Thymus (tissue), 11 donors: ENCODE data around the gene TUBG1. TPM values are rescaled to one million over a fixed set of nuclear protein-coding genes. Genes with fewer than 3 reads are reported as not detected.
"Not testable (repeated sequence)": the region's sequence is repeated elsewhere in the genome, so short reads cannot be mapped to it uniquely, and the experiment has no call there.

ENCODE experiments used
- DNase-seq, 9 donors: peaks; one replicate each; pipeline ENCODE4 v3.0.0-alpha.2; 2013; ENCODE audit warnings: low spot score in 9 of 9, low read depth in 6 of 9, missing footprints in 1 of 9
- H3K27ac ChIP-seq, 2 donors: one replicate each; pipeline ENCODE4 v1.5.1; 2013; ENCODE audit warnings: control low read depth in 1 of 2, low read depth in 1 of 2, low read length in 1 of 2, mild to moderate bottlenecking in 1 of 2, moderate library complexity in 1 of 2
- H3K27me3 ChIP-seq, 2 donors: one replicate each; pipeline ENCODE4 v1.5.1; 2013; ENCODE audit warnings: low read length in 1 of 2; ENCODE audit not compliant: control insufficient read depth in 2 of 2, insufficient read depth in 1 of 2
- H3K36me3 ChIP-seq, 2 donors: one replicate each; pipeline ENCODE4 v1.5.1; 2013; ENCODE audit warnings: low read length in 1 of 2, mild to moderate bottlenecking in 1 of 2, moderate library complexity in 1 of 2; ENCODE audit not compliant: control insufficient read depth in 2 of 2, insufficient read depth in 2 of 2
- H3K4me1 ChIP-seq, 2 donors: one replicate each; pipeline ENCODE4 v1.5.1; 2013; ENCODE audit warnings: low read length in 2 of 2; ENCODE audit not compliant: control insufficient read depth in 2 of 2, insufficient read depth in 2 of 2
- H3K4me3 ChIP-seq, 2 donors: one replicate each; pipeline ENCODE4 v1.5.1; 2013; ENCODE audit warnings: low read length in 2 of 2, control low read depth in 1 of 2, mild to moderate bottlenecking in 1 of 2
- H3K9me3 ChIP-seq, 2 donors: one replicate each; pipeline ENCODE4 v1.5.1; 2013; ENCODE audit warnings: low read length in 1 of 2, mild to moderate bottlenecking in 1 of 2; ENCODE audit not compliant: control insufficient read depth in 2 of 2, insufficient read depth in 1 of 2
- WGBS: extraction: QIAGEN DNeasy Blood & Tissue Kit; methylation state at CpG from one replicate; pipeline ENCODE4 v1.1.7; 2013; 5-methylcytosine and 5-hydroxymethylcytosine counted together
- polyA plus RNA-seq: library from polyadenylated mRNA; stranded (reverse); fragments of 200-250 nt; gene quantifications from one replicate; pipeline ENCODE4 v1.2.3, GENCODE V29; 2013
- total RNA-seq: library from RNA; stranded (reverse); fragments of 120-200 nt; gene quantifications from one replicate; pipeline ENCODE4 v1.2.4, GENCODE V29; 2013
- donor health status: healthy.

TUBG1 gene
- total and polyA plus RNA-seq, 2 donors: 11.4 to 24.1 TPM

- peaks cover 0 to 6% of the 10 kb centered on the region in 2 donors for H3K4me1 ChIP-seq
- peak overlapping the region; percentile 22 to 61 for H3K27ac ChIP-seq
- DNase-seq: no peak
- peaks cover 4 to 34% of the 10 kb centered on the region in 2 donors for H3K27me3 ChIP-seq
- no peak overlapping the region for H3K4me3 ChIP-seq
- no peaks in the 10 kb centered on the region for H3K36me3 ChIP-seq
- 38% methylated on average over 42 of the region's 42 CpGs for whole genome bisulfite sequencing
- peaks cover 0 to 3% of the 10 kb centered on the region in 2 donors for H3K9me3 ChIP-seq
Measured at GRCh38 chr17:42653179-42654124, 44.0 kb downstream of the TUBG1 start.

DNA sequence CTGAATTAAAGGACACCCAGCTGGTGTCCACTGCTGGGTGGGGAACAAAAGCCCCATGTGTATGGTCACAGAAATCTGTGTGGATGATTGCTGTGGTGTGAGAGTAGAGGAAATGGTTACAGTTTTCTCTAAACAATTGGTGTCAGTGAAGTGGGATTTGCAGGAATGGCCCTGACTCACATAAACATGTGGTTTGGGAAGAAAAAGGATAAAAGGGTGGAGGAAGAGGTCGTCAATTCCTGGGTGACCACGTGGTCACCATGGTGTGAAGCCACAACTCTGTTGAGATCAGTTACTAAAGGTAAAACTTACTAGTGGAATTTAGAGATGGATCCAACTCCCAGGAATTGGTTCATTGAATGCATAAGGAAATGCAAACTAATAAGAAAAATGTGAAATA lies 46.0 kb downstream of the TUBG1 start:
- Histone ChIP-seq H3K27me3 (peaks cover 4 to 47% of the 10 kb centered on the region in 2 donors), H3K4me3 (no peak overlapping the region), H3K4me1 (peaks cover 4 to 18% of the 10 kb centered on the region in 2 donors), H3K36me3 (no peaks in the 10 kb centered on the region), H3K9me3 (peaks cover 0 to 3% of the 10 kb centered on the region in 2 donors), H3K27ac (no peak overlapping the region)
- DNase-seq: no peak
- WGBS: 79% methylated on average over 2 of the region's 2 CpGs

- Histone ChIP-seq H3K27ac (no peak overlapping the region), H3K27me3 (peaks cover 4 to 42% of the 10 kb centered on the region in 2 donors), H3K36me3 (no peaks in the 10 kb centered on the region), H3K4me1 (peaks cover 4 to 18% of the 10 kb centered on the region in 2 donors), H3K9me3 (peaks cover 0 to 3% of the 10 kb centered on the region in 2 donors), H3K4me3 (no peak overlapping the region)
- no peak for DNase-seq
- WGBS: 93% methylated on average over 9 of the region's 9 CpGs
Measured at GRCh38 chr17:42657824-42658588, 48.5 kb downstream of the TUBG1 start.

DNA sequence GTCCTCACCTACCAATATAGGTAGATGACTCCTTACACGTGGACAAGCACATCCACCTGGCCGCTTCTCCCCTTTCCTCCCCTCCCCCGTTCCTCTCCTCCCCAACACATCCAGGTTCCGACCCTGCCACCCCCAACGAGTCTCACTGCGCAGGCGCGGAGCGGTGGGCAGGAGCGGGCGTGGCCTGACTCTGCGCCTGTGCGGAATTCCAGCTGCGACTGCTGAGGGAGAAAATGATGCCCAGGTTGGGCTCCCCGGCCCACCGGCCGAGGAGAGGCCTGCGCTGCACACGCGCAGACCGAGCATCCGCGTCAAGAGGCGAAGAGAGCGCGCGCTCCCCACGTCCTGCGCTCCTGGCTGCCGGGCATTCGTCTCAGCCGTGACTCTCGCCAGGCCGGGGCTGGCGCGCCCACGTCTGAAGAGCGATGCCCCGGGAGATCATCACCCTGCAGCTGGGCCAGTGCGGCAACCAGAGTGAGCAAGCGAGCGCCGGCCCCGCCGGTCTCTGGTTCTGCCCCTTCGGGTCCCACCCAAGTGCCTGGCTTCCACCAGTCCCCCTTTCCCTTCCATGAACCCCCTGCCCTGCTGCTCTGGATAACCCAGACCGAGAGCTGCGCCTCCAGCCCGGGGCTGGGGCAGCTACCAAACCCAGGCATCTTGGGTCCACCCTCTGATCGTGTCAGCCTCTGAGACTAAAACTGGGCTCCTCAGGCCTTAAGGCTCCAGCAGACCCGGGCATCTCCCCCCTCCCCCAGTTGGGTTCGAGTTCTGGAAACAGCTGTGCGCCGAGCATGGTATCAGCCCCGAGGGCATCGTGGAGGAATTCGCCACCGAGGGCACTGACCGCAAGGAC lies 49.8 kb downstream of the TUBG1 start, which contains the start of gene TUBG2:
Gene TUBG2, plus strand, starts transcription at position 206 of the 853 bp plus-strand sequence. Its CDS starts 220 bp downstream, at position 426.
- 10% methylated on average over 59 of the region's 59 CpGs for WGBS
- no peaks in the 10 kb centered on the region for H3K36me3 ChIP-seq
- H3K27ac ChIP-seq: peak within 1 kb of the TSS in 1 of 2 donors; percentile 8
- H3K27me3 ChIP-seq: peaks cover under 1 to 29% of the 10 kb centered on the region in 2 donors
- peak in 6 of 9 donors; percentile 57 to 80 (median 64) for DNase-seq
- no peaks in the 10 kb centered on the region for H3K9me3 ChIP-seq
- peaks cover 4 to 12% of the 10 kb centered on the region in 2 donors for H3K4me1 ChIP-seq
- H3K4me3 ChIP-seq: peak within 1 kb of the TSS; percentile 49 to 66

GRCh38 chr17:42659932-42660274 lies 50.4 kb downstream of the TUBG1 start:
- H3K36me3 ChIP-seq, H3K4me3 ChIP-seq, DNase-seq, H3K9me3 ChIP-seq, H3K27ac ChIP-seq: not testable (repeated sequence)
- Histone ChIP-seq H3K27me3 (peaks cover 0 to 23% of the 10 kb centered on the region in 2 donors), H3K4me1 (peaks cover 4 to 12% of the 10 kb centered on the region in 2 donors)
- 80% methylated on average over 6 of the region's 14 CpGs for WGBS

DNA sequence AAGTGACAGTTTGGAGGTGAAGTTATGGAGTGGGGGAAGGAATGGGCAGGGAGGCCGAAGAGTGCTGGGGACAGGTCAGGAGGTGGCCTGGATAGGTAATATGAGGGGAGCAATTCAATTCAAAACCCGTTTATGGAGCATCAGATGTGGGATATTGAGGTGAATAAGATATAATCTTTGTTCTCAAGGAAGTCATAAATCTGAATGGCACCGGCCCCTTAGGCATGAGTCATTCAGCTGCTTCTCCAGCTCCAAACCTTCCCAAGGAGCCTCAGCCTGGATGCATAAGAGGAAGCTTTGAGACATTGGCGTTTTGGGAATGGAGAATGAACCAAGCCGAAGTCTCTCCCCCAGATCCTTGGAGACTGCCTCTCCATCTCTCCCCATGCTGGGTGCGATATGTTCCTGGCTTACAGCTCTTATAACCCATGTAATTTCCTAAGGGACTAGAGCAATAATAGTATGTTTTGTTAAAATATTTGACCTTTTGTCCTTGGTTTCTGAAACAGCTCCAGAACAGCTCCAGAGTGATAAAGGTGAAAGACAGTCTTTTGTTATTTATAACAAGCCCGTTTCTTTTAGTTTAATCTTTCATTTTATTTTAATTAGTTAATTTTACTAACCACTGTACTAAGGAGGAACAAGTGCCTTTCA lies 51.3 kb downstream of the TUBG1 start:
- 82% methylated on average over 7 of the region's 7 CpGs for WGBS
- Histone ChIP-seq H3K4me3 (no peak overlapping the region), H3K27ac (no peak overlapping the region), H3K9me3 (no peaks in the 10 kb centered on the region), H3K4me1 (peaks cover 4 to 12% of the 10 kb centered on the region in 2 donors), H3K27me3 (peaks cover 0 to 17% of the 10 kb centered on the region in 2 donors), H3K36me3 (no peaks in the 10 kb centered on the region)
- DNase-seq: no peak
